IPS-NIHi11 (cell line): ENCODE data around the gene PLAAT2.
"Not testable (repeated sequence)": the region's sequence is repeated elsewhere in the genome, so short reads cannot be mapped to it uniquely, and the experiment has no call there.

Experiments
- DNase-seq: peaks from one replicate; pipeline ENCODE4 v3.0.0; 2012; ENCODE audit warnings: mixed read lengths, low spot score

PLAAT2 gene

GRCh38 chr11:63563201-63564055, at the start of gene PLAAT2:
TSS of gene PLAAT2 (minus strand) at chr11:63563379. CDS start at chr11:63563324, 55 bp downstream.
- DNase-seq, result no peak

- DNase-seq, result no peak
Observed at GRCh38 chr11:63612181-63612580, 49.0 kb upstream of the PLAAT2 start.

GRCh38 chr11:63611395-63611747, 48.2 kb upstream of the PLAAT2 start:
- no peak for DNase-seq

GRCh38 chr11:63610604-63611394, 47.6 kb upstream of the PLAAT2 start:
- DNase-seq, result peak; percentile 55

GRCh38 chr11:63609971-63610580, 46.9 kb upstream of the PLAAT2 start:
- no peak for DNase-seq

GRCh38 chr11:63609536-63609935, 46.4 kb upstream of the PLAAT2 start:
- no peak for DNase-seq

GRCh38 chr11:63608353-63609345, 45.5 kb upstream of the PLAAT2 start:
- no peak for DNase-seq

- DNase-seq, result no peak
Observed at GRCh38 chr11:63603180-63603518, 40.0 kb upstream of the PLAAT2 start.

GRCh38 chr11:63602290-63603179, 39.4 kb upstream of the PLAAT2 start:
- not testable (repeated sequence) for DNase-seq

GRCh38 chr11:63599211-63600122, 36.3 kb upstream of the PLAAT2 start:
- peak; percentile 56 for DNase-seq

- no peak for DNase-seq
Observed at GRCh38 chr11:63598556-63598955, 35.4 kb upstream of the PLAAT2 start.

GRCh38 chr11:63595296-63595695, 32.1 kb upstream of the PLAAT2 start:
- DNase-seq, result no peak

- DNase-seq, result peak; percentile 46
Observed at GRCh38 chr11:63592975-63593395, 29.8 kb upstream of the PLAAT2 start.

GRCh38 chr11:63590024-63590788, 27.0 kb upstream of the PLAAT2 start:
- no peak for DNase-seq

GRCh38 chr11:63589000-63589399, 25.8 kb upstream of the PLAAT2 start:
- DNase-seq, result no peak

- no peak for DNase-seq
Observed at GRCh38 chr11:63586451-63587166, 23.4 kb upstream of the PLAAT2 start.

- DNase-seq, result no peak
Observed at GRCh38 chr11:63583357-63583677, 20.1 kb upstream of the PLAAT2 start.

- DNase-seq, result not testable (repeated sequence)
Observed at GRCh38 chr11:63581224-63581623, 18.0 kb upstream of the PLAAT2 start.
